GM21619 (cell line): ENCODE data around the gene ZSCAN12.

ENCODE experiments used
- ATAC-seq: cut with Tn5 transposase; IDR thresholded peaks from one replicate; pipeline ENCODE4 v1.9.1; 2021; ENCODE audit not compliant: unreplicated experiment

ZSCAN12 gene

DNA sequence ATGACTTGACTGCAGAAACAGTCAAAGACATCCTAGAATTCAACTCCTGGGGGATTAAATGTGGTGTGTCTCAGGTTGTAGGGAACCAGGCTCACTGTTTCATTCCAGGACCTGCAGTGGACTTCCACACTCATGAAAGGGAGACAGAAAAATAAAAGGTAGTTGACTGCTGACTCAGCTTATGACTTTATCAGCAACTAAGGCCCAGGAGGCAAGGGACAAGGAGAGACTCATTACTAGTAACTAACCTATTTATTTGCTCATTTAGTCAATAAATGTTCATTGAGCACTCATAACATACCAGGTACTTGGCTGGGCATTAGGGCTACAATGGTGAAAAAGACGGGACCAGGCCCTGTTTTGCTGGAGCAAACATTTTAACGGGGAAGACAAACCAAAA, 66.5 kb downstream of the ZSCAN12 start:
- no peak for ATAC-seq

GRCh38 chr6:28330041-28330440, 69.5 kb downstream of the ZSCAN12 start:
- ATAC-seq = no peak
